ENCODE data around the gene SOBP. TPM values are rescaled to one million over a fixed set of nuclear protein-coding genes. Genes with fewer than 3 reads are reported as not detected.

SOBP gene
- total RNA-seq, 4 donors from 2014 or later, result 0.26 to 1.5 (median 0.55) TPM

GRCh38 chr6:107666981-107667601 lies 177.2 kb downstream of the SOBP start:
- TF ChIP-seq CTCF (IDR thresholded peaks at IDR 0.05), result no peak
- no peak for TF ChIP-seq EP300 (IDR thresholded peaks at IDR 0.05)
- no peak for TF ChIP-seq POLR2A (IDR thresholded peaks at IDR 0.05)
- TF ChIP-seq POLR2AphosphoS5 (IDR thresholded peaks at IDR 0.05), result no peak
- H3K4me3 ChIP-seq, result no peak overlapping the region
- no peaks in the 10 kb centered on the region for H3K27me3 ChIP-seq
- no peak overlapping the region for H3K27ac ChIP-seq
- H3K4me1 ChIP-seq, result peaks cover 6% of the 10 kb centered on the region
- WGBS, result 89% methylated on average over 13 of the region's 13 CpGs
- H3K9me3 ChIP-seq, result no peaks in the 10 kb centered on the region
- no peaks in the 10 kb centered on the region for H3K36me3 ChIP-seq
- DNase-seq (ENCODE audit: low spot score in 2 of 2), result no peak

GRCh38 chr6:107667790-107668189 lies 177.9 kb downstream of the SOBP start:
- Histone ChIP-seq H3K4me3 (no peak overlapping the region), H3K9me3 (no peaks in the 10 kb centered on the region), H3K27me3 (no peaks in the 10 kb centered on the region), H3K36me3 (no peaks in the 10 kb centered on the region), H3K27ac (no peak overlapping the region), H3K4me1 (peaks cover 6% of the 10 kb centered on the region)
- 86% methylated on average over 3 of the region's 3 CpGs for WGBS
- TF ChIP-seq POLR2AphosphoS5 (IDR thresholded peaks at IDR 0.05) (no peak), POLR2A (IDR thresholded peaks at IDR 0.05) (no peak), CTCF (IDR thresholded peaks at IDR 0.05) (no peak), EP300 (IDR thresholded peaks at IDR 0.05) (no peak)
- no peak for DNase-seq (ENCODE audit: low spot score in 2 of 2)

GRCh38 chr6:107668743-107669474 lies 179.0 kb downstream of the SOBP start:
- Histone ChIP-seq H3K9me3 (no peaks in the 10 kb centered on the region), H3K27ac (no peak overlapping the region), H3K27me3 (no peaks in the 10 kb centered on the region), H3K4me3 (no peak overlapping the region), H3K36me3 (no peaks in the 10 kb centered on the region), H3K4me1 (peaks cover 6% of the 10 kb centered on the region)
- 80% methylated on average over 17 of the region's 23 CpGs for WGBS
- DNase-seq (ENCODE audit: low spot score in 2 of 2), result no peak
- TF ChIP-seq EP300 (IDR thresholded peaks at IDR 0.05), result no peak
- TF ChIP-seq CTCF (IDR thresholded peaks at IDR 0.05), result no peak
- TF ChIP-seq POLR2AphosphoS5 (IDR thresholded peaks at IDR 0.05), result no peak
- TF ChIP-seq POLR2A (IDR thresholded peaks at IDR 0.05), result no peak

- no peaks in the 10 kb centered on the region for H3K27me3 ChIP-seq
- 31% methylated on average over 9 of the region's 9 CpGs for WGBS
Observed at GRCh38 chr6:107670792-107671199, 180.9 kb downstream of the SOBP start.

More at GRCh38 chr6:107670792-107671199, 180.9 kb downstream of the SOBP start:
- peaks cover 14% of the 10 kb centered on the region for H3K4me1 ChIP-seq
- TF ChIP-seq POLR2AphosphoS5 (IDR thresholded peaks at IDR 0.05), result no peak
- no peak for TF ChIP-seq CTCF (IDR thresholded peaks at IDR 0.05)
- no peak for TF ChIP-seq POLR2A (IDR thresholded peaks at IDR 0.05)
- TF ChIP-seq EP300 (IDR thresholded peaks at IDR 0.05), result no peak
- no peaks in the 10 kb centered on the region for H3K9me3 ChIP-seq
- H3K27ac ChIP-seq, result no peak overlapping the region
- H3K4me3 ChIP-seq, result no peak overlapping the region
- no peaks in the 10 kb centered on the region for H3K36me3 ChIP-seq
- no peak for DNase-seq (ENCODE audit: low spot score in 2 of 2)
